H1 (cell line): ENCODE data around the gene SEMA4C. TPM values are rescaled to one million over a fixed set of nuclear protein-coding genes. Genes with fewer than 3 reads are reported as not detected.

Source experiments
- CTCF ChIA-PET: fragments of 300-600 bp; sonication (Branson Sonifier 250); formaldehyde crosslinking; loops from one replicate; lab custom pipeline; 2021; ENCODE audit not compliant: partially characterized antibody; lab: Charles Lee
- POLR2A ChIA-PET: fragments of 300-600 bp; sonication (Branson Sonifier 250); formaldehyde crosslinking; loops from one replicate; lab custom pipeline; 2021; ENCODE audit warnings: inconsistent platforms; ENCODE audit not compliant: partially characterized antibody; lab: Charles Lee
- DNase-seq, 2 experiments: peaks; one replicate each; pipeline versions ENCODE4 v3.0.0 to v3.0.0-alpha.2; 2010 to 2022; ENCODE audit warnings: low spot score in 2 of 2, low read depth in 1 of 2, mixed read lengths in 1 of 2
- FAIRE-seq: peaks from 2 replicates; lab custom pipeline; 2011; peaks lifted over from hg19 to GRCh38; lab: Jason Lieb, UNC
- H2AFZ ChIP-seq: 2 replicates; pipeline ENCODE4 v1.8.1; 2012; ENCODE audit warnings: low read length, inconsistent platforms
- H2AK5ac ChIP-seq: 2 replicates; pipeline ENCODE4 v1.6.1; 2013; ENCODE audit warnings: low read depth, low read length
- H2BK120ac ChIP-seq: replicated peaks from 2 replicates; pipeline ENCODE3; 2013; ENCODE audit warnings: low read depth, low read length, inconsistent platforms
- H2BK12ac ChIP-seq: 2 replicates; pipeline ENCODE4 v1.6.1; 2013; ENCODE audit warnings: low read depth, low read length
- H2BK15ac ChIP-seq: 2 replicates; pipeline ENCODE4 v1.6.1; 2013; ENCODE audit warnings: low read length
- H2BK20ac ChIP-seq: 2 replicates; pipeline ENCODE4 v1.6.1; 2013; ENCODE audit warnings: low read length
- H2BK5ac ChIP-seq: 2 replicates; pipeline ENCODE4 v1.6.1; 2013; ENCODE audit warnings: low read depth, low read length
- H3K14ac ChIP-seq: 2 replicates; pipeline ENCODE4 v1.6.1; 2013; ENCODE audit warnings: inconsistent platforms; ENCODE audit not compliant: insufficient read length
- H3K18ac ChIP-seq: 2 replicates; pipeline ENCODE4 v1.6.1; 2013; ENCODE audit warnings: low read length; ENCODE audit errors: extremely low read depth
- H3K23ac ChIP-seq: 2 replicates; pipeline ENCODE4 v1.6.1; 2013; ENCODE audit warnings: inconsistent platforms; ENCODE audit not compliant: insufficient read length
- H3K23me2 ChIP-seq: 2 replicates; pipeline ENCODE4 v1.6.1; 2013; ENCODE audit warnings: low read depth, low read length
- H3K27ac ChIP-seq: 2 replicates; pipeline ENCODE4 v1.6.1; 2011; ENCODE audit warnings: low read depth, low read length, inconsistent platforms
- H3K27me3 ChIP-seq, 4 experiments: replicated peaks in 1 of 4; 1 replicate in 1 of 4; 2 replicates in 3 of 4; pipeline versions ENCODE4 v1.6.1 to v1.8.1; 2011 to 2013; ENCODE audit warnings: low read length in 3 of 4, mild to moderate bottlenecking in 3 of 4, inconsistent platforms in 2 of 4, mixed read lengths in 2 of 4, moderate library complexity in 1 of 4; ENCODE audit not compliant: control insufficient read depth in 3 of 4, insufficient read depth in 3 of 4; ENCODE audit errors: extremely low read depth in 1 of 4
- H3K36me3 ChIP-seq, 4 experiments: 2 replicates each; pipeline versions ENCODE4 v1.6.1 to v1.8.1; 2011 to 2013; ENCODE audit warnings: mild to moderate bottlenecking in 4 of 4, low read length in 3 of 4, moderate library complexity in 2 of 4, control low read depth in 1 of 4, inconsistent platforms in 1 of 4; ENCODE audit not compliant: insufficient read depth in 4 of 4, control insufficient read depth in 2 of 4
- H3K4ac ChIP-seq: replicated peaks from 2 replicates; pipeline ENCODE3; 2013; ENCODE audit warnings: low read length, low read depth, mixed read lengths, inconsistent platforms; ENCODE audit not compliant: insufficient read length
- H3K4me1 ChIP-seq, 4 experiments: replicated peaks in 1 of 4; 1 replicate in 1 of 4; 2 replicates in 3 of 4; pipeline versions ENCODE4 v1.6.1 to v1.8.1; 2011 to 2013; ENCODE audit warnings: low read length in 3 of 4, inconsistent platforms in 2 of 4, mixed read lengths in 1 of 4; ENCODE audit not compliant: insufficient read depth in 4 of 4, control insufficient read depth in 3 of 4
- H3K4me2 ChIP-seq, 2 experiments: 2 replicates each; pipeline versions ENCODE4 v1.6.1 to v1.8.1; 2011 to 2013; ENCODE audit warnings: low read depth in 2 of 2, low read length in 2 of 2, control low read depth in 1 of 2, inconsistent platforms in 1 of 2, mild to moderate bottlenecking in 1 of 2; ENCODE audit not compliant: insufficient read depth in 1 of 2
- H3K4me3 ChIP-seq, 4 experiments: fragments of 200-600, 300-600 bp in 1 of 4; sonication (generic), shearing (Covaris generic), sonication (Bioruptor Twin) in 1 of 4; 2 replicates each; pipeline versions ENCODE4 v1.5.1 to v1.8.1; 2011 to 2016; ENCODE audit warnings: low read length in 4 of 4, low read depth in 3 of 4, control low read depth in 2 of 4, inconsistent platforms in 2 of 4, mild to moderate bottlenecking in 2 of 4, mixed read lengths in 1 of 4, moderate library complexity in 1 of 4; ENCODE audit not compliant: insufficient read depth in 2 of 4; ENCODE audit errors: extremely low read depth in 1 of 4
- H3K56ac ChIP-seq: replicated peaks from 2 replicates; pipeline ENCODE3; 2013; ENCODE audit warnings: low read depth, mild to moderate bottlenecking, mixed read lengths, low read length, inconsistent platforms; ENCODE audit not compliant: insufficient read length
- H3K79me1 ChIP-seq: 2 replicates; pipeline ENCODE4 v1.6.1; 2013; ENCODE audit warnings: low read depth, low read length, control low read depth
- H3K79me2 ChIP-seq, 2 experiments: 2 replicates each; pipeline versions ENCODE4 v1.6.1 to v1.8.1; 2012 to 2013; ENCODE audit warnings: low read length in 2 of 2, mild to moderate bottlenecking in 2 of 2, inconsistent platforms in 1 of 2; ENCODE audit not compliant: insufficient read depth in 2 of 2, control insufficient read depth in 1 of 2
- H3K9ac ChIP-seq, 4 experiments: replicated peaks in 1 of 4; 1 replicate in 1 of 4; 2 replicates in 3 of 4; pipeline versions ENCODE4 v1.6.1 to v1.8.1; 2011 to 2013; ENCODE audit warnings: low read depth in 3 of 4, low read length in 3 of 4, control low read depth in 2 of 4, mild to moderate bottlenecking in 2 of 4, moderate library complexity in 2 of 4, inconsistent platforms in 1 of 4; ENCODE audit errors: extremely low read depth in 1 of 4
- H3K9me3 ChIP-seq, 2 experiments: 2 replicates each; pipeline versions ENCODE4 v1.6.1 to v1.8.1; 2012 to 2013; ENCODE audit warnings: mild to moderate bottlenecking in 2 of 2, moderate library complexity in 2 of 2, control low read depth in 1 of 2, inconsistent platforms in 1 of 2, low read depth in 1 of 2, low read length in 1 of 2, mixed read lengths in 1 of 2; ENCODE audit not compliant: insufficient read depth in 2 of 2
- H4K20me1 ChIP-seq, 2 experiments: replicated peaks in 1 of 2; 2 replicates each; pipeline versions ENCODE3 to v1.8.1; 2011 to 2013; ENCODE audit warnings: inconsistent platforms in 2 of 2, low read length in 2 of 2, mild to moderate bottlenecking in 1 of 2; ENCODE audit not compliant: insufficient read depth in 2 of 2, control insufficient read depth in 1 of 2
- H4K5ac ChIP-seq: 2 replicates; pipeline ENCODE4 v1.6.1; 2013; ENCODE audit warnings: low read length, low read depth, mixed read lengths, inconsistent platforms; ENCODE audit not compliant: insufficient read length
- H4K8ac ChIP-seq: 2 replicates; pipeline ENCODE4 v1.8.0; 2013; ENCODE audit warnings: mild to moderate bottlenecking, moderate library complexity, low read length, inconsistent platforms; ENCODE audit not compliant: insufficient read depth; ENCODE audit errors: extremely low read depth
- H4K91ac ChIP-seq: replicated peaks from 2 replicates; pipeline ENCODE3; 2013; ENCODE audit warnings: low read length, mixed read lengths, inconsistent platforms; ENCODE audit not compliant: insufficient read length
- HDAC2 ChIP-seq, 2 experiments: fragments of 300-600 bp in 1 of 2; sonication (generic) in 1 of 2; IDR thresholded peaks; 2 replicates each; pipeline ENCODE4 v1.6.1; 2011 to 2012; ENCODE audit warnings: low read depth in 2 of 2, low read length in 2 of 2, mild to moderate bottlenecking in 2 of 2, moderate library complexity in 2 of 2, borderline replicate concordance in 1 of 2, inconsistent platforms in 1 of 2
- TCF12 ChIP-seq: IDR thresholded peaks from 2 replicates; pipeline ENCODE4 v1.6.1; 2011; ENCODE audit warnings: low read depth, mild to moderate bottlenecking, low read length
- YY1 ChIP-seq: IDR thresholded peaks from 2 replicates; pipeline ENCODE4 v1.6.1; 2011; ENCODE audit warnings: low read depth, mild to moderate bottlenecking, low read length
- WGBS, 2 experiments: shearing (Covaris generic) in 1 of 2; methylation state at CpG; one replicate each; pipeline versions ENCODE4 v1.1.6 to v1.1.7; 2013 to 2015; ENCODE audit warnings: low lambda C conversion rate in 2 of 2, mixed read lengths in 2 of 2, inconsistent platforms in 1 of 2, low coverage in 1 of 2, missing lambda C conversion rate in 1 of 2; ENCODE audit not compliant: insufficient replicate concordance in 2 of 2, insufficient coverage in 1 of 2, insufficient read length in 1 of 2; ENCODE audit errors: extremely low coverage in 1 of 2, missing lambda C conversion rate in 1 of 2; 5-methylcytosine and 5-hydroxymethylcytosine counted together
- polyA plus RNA-seq, 7 experiments: library from polyadenylated mRNA; depleted of rRNA in 3 of 7; stranded (reverse) in 5 of 7; unstranded in 2 of 7; fragments of >200 nt in 5 of 7; fragments of 200-250 nt in 2 of 7; gene quantifications; 1 replicate in 5 of 7; 2 replicates in 1 of 7; 4 replicates in 1 of 7; pipeline versions ENCODE4 v1.2.1 to v1.2.3, GENCODE V29; 2011 to 2013; ENCODE audit warnings: missing spikeins in 2 of 7, mixed read lengths in 2 of 7
- total RNA-seq: library from RNA; stranded (reverse); fragmentation: NEBNext Ultra II Directional; extraction: Animal tissue kit (Norgen Biotek cat#: 25700); gene quantifications from 2 replicates; pipeline ENCODE4 v1.2.1, GENCODE V29; 2021

The SEMA4C gene
- total and polyA plus RNA-seq, 2 of the 8 experiments (the other 6 are each of a cell fraction or from before 2014, with no cell fraction given), result 47.5 to 67.3 TPM

DNA sequence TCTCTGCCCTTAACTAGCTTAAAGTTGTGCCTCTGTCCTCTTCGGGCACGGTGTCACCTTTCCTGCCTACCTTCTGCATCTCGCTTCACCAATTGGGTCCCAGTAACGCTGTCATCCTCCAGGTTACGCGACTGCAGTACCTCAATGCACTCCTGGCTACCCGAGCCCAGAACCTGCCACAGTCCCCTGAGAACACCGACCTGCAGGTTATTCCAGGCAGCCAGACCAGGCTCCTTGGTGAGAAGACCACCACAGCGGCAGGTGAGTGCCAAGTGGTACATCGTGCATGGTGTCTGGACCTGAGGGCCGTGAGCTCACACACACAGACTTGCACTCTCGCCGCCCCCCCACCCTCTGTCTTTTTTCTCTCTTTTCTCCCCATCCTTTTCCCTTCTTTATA, 41.0 kb downstream of the SEMA4C start:
- H3K23ac ChIP-seq, result no peak overlapping the region
- DNase-seq (no peak), FAIRE-seq (no peak)
- H3K79me1 ChIP-seq, result peaks cover 2% of the 10 kb centered on the region
- H3K4ac ChIP-seq, result no peak overlapping the region
- no peak overlapping the region for H2BK20ac ChIP-seq
- no peak overlapping the region for H2BK120ac ChIP-seq
- H2BK15ac ChIP-seq, result no peak overlapping the region
- H4K91ac ChIP-seq, result no peak overlapping the region
- H3K23me2 ChIP-seq, result no peaks in the 10 kb centered on the region; the same call in 1 of the 2 replicates
- no peaks in the 10 kb centered on the region for H3K9me3 ChIP-seq
- 94% methylated on average over 13 of the region's 13 CpGs; no CpG with 5 or more reads in 1 of the 2 experiments for WGBS, 2 experiments
- TF ChIP-seq TCF12 (no peak), YY1 (no peak), HDAC2 (IDR thresholded peaks at IDR 0.05; ENCODE audit: borderline replicate concordance in 1 of 2, low read depth in 2 of 2, low read length in 2 of 2) (no peak)
- no peak overlapping the region for H2AFZ ChIP-seq
- H3K18ac ChIP-seq, result no peak overlapping the region
- no peak overlapping the region for H4K8ac ChIP-seq
- POLR2A ChIA-PET, result no interaction called here
- no peak overlapping the region for H3K27ac ChIP-seq
- H3K4me2 ChIP-seq, result no peak overlapping the region
- peaks cover 3 to 18% (median 13%) of the 10 kb centered on the region in 4 experiments for H3K4me1 ChIP-seq
- no peaks in the 10 kb centered on the region for H3K27me3 ChIP-seq
- no peak overlapping the region for H3K14ac ChIP-seq
- no peak overlapping the region for H2AK5ac ChIP-seq
- no peak overlapping the region for H3K56ac ChIP-seq
- CTCF ChIA-PET, result interaction anchor here (0.5 to 1.3 kb wide), 3 partner anchors 28 to 132 kb away, joined by 3 to 4 read pairs (median 4); no protein-coding TSS in a partner anchor
- peaks cover 0 to 18% of the 10 kb centered on the region in 2 experiments for H4K20me1 ChIP-seq
- H3K9ac ChIP-seq, result no peak overlapping the region
- peaks cover 0 to 9% of the 10 kb centered on the region in 2 experiments; a peak in 1 of 4 replicates for H3K79me2 ChIP-seq
- no peak overlapping the region for H2BK5ac ChIP-seq
- H3K4me3 ChIP-seq, result no peak overlapping the region
- no peak overlapping the region for H4K5ac ChIP-seq
- H3K36me3 ChIP-seq, result peaks cover 19 to 66% (median 34%) of the 10 kb centered on the region in 4 experiments
- H2BK12ac ChIP-seq, result no peak overlapping the region
